Measurements from ENCODE around the gene TICAM2. TPM values are rescaled to one million over a fixed set of nuclear protein-coding genes. Genes with fewer than 3 reads are reported as not detected.

TICAM2 gene
- total and polyA plus RNA-seq, 4 donors, result 3.1 to 10.6 (median 5.9) TPM

DNA sequence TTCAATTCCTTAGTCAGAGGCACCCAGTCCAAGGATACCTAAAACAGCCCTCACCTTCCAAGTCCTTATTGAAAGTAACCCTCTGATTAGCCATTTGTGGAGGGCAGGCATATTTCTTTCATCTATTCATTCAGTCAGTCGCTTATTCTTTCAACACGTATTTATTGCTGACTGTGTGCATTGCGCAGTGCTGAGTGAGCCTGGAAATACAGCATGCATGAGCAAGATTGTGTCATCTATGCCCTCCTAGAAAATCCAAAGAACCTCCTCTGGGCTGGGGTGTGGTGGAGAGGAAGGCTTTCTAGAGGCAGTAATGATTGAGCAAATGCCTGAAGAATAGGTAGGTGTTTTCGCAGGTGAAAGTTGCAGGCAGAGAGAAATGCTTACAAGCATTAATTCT is 49.2 kb downstream of the TICAM2 start:
- H3K36me3 ChIP-seq (ENCODE audit: control insufficient read depth in 1 of 2, insufficient read depth in 2 of 2, low read length in 1 of 2), result no peaks in the 10 kb centered on the region
- no peak overlapping the region for H3K4me3 ChIP-seq (ENCODE audit: low read length in 2 of 2)
- no peak overlapping the region for H3K27ac ChIP-seq (ENCODE audit: low read depth in 1 of 2, low read length in 2 of 2)
- no peak for ATAC-seq (ENCODE audit: low FRiP score)
- H3K4me1 ChIP-seq (ENCODE audit: control insufficient read depth in 1 of 2, insufficient read depth in 2 of 2, low read length in 2 of 2), result no peaks in the 10 kb centered on the region
- intact Hi-C loops (cut with DNase I), result no loop called here
- no peaks in the 10 kb centered on the region for H3K9me3 ChIP-seq (ENCODE audit: control insufficient read depth, low read length)
- no peaks in the 10 kb centered on the region for H3K27me3 ChIP-seq (ENCODE audit: control insufficient read depth in 1 of 2, insufficient read depth in 2 of 2, low read length in 1 of 2)
- no peak for DNase-seq
- 81 to 91% methylated on average over 4 of the region's 4 CpGs for WGBS, 2 donors

DNA sequence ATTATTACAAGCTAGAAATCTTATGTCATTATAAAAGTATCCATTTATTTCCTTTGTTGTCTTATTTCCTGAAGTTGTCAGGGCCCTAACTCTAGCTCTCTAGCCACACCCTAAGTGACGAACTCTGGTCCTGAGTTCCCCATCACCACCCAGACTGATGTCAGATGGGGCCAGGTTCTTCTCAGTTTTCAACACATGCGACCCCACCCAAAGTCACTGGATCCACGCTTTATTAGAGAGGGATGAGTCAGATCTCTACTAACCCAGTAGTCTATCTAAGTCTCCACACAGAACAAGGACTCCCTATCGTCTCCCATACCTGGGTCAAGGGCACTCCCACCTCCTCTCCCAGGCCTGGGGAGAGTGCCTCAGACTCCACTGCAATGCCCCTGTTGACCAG is 50.9 kb downstream of the TICAM2 start:
- ATAC-seq (ENCODE audit: low FRiP score), result no peak
- WGBS, 2 donors, result 85 to 87% methylated on average over 4 of the region's 4 CpGs

DNA sequence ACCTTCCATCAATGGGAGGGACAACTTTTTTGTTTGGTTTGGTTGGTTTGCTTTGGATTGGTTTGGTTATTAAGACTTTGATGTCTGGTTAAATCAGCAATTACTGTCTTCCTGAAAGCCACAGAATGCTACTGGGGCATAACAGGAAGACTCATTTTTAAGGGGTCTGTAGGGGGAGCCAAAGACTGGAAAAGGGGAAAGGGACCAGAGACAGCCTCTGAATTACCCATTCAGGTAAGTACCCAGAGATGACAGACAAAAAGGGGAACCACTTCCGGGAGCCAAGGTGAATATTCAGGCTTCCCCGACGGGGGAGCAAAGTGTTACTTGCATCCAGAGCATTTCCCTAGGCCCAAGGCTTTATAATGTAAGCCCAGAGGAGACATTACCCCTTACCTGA is 53.1 kb downstream of the TICAM2 start:
- H3K27ac ChIP-seq (ENCODE audit: low read depth in 1 of 2, low read length in 2 of 2), result no peak overlapping the region
- intact Hi-C loops (cut with DNase I), result loop anchor here in 1 of 2 donors (10.0 kb wide), 1 partner anchor 76 kb away; the partner anchor contains the start of gene TMED7
- 77 to 84% methylated on average over 3 of the region's 3 CpGs for WGBS, 2 donors

More for the DNA sequence above, 50.9 kb downstream of the TICAM2 start:
- no peak overlapping the region for H3K4me3 ChIP-seq (ENCODE audit: low read length in 2 of 2)
- no peaks in the 10 kb centered on the region for H3K4me1 ChIP-seq (ENCODE audit: control insufficient read depth in 1 of 2, insufficient read depth in 2 of 2, low read length in 2 of 2)
- intact Hi-C loops (cut with DNase I), result no loop called here
- no peaks in the 10 kb centered on the region for H3K27me3 ChIP-seq (ENCODE audit: control insufficient read depth in 1 of 2, insufficient read depth in 2 of 2, low read length in 1 of 2)
- H3K9me3 ChIP-seq (ENCODE audit: control insufficient read depth, low read length), result no peaks in the 10 kb centered on the region
- H3K36me3 ChIP-seq (ENCODE audit: control insufficient read depth in 1 of 2, insufficient read depth in 2 of 2, low read length in 1 of 2), result no peaks in the 10 kb centered on the region
- H3K27ac ChIP-seq (ENCODE audit: low read depth in 1 of 2, low read length in 2 of 2), result no peak overlapping the region
- no peak for DNase-seq

DNA sequence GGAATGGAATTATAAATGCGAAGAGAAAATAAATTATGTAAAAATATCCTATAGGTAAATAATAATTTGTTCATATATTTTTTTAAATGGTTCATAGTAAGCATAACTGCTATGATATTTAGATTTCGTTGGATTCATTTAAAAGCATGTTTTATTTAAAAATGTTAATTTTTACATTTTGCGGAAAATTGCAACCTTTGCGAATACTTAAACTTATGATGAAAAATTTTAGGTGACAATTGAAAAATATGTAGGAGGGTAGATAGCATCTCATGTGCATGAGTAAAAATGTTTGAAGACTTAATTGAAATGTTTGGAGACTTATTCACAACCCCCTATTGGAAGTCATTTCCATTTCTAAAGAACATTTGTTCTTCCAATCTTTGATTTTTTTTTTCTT is 53.6 kb downstream of the TICAM2 start:
- no peak overlapping the region for H3K4me3 ChIP-seq (ENCODE audit: low read length in 2 of 2)
- intact Hi-C loops (cut with DNase I), result loop anchor here in 1 of 2 donors (10.0 kb wide), 1 partner anchor 76 kb away; the partner anchor contains the start of gene TMED7
- H3K27ac ChIP-seq (ENCODE audit: low read depth in 1 of 2, low read length in 2 of 2), result no peak overlapping the region
- DNase-seq, result no peak
- 94 to 95% methylated on average over 4 of the region's 4 CpGs for WGBS, 2 donors
- H3K4me1 ChIP-seq (ENCODE audit: control insufficient read depth in 1 of 2, insufficient read depth in 2 of 2, low read length in 2 of 2), result no peaks in the 10 kb centered on the region
- H3K9me3 ChIP-seq (ENCODE audit: control insufficient read depth, low read length), result peaks cover 1% of the 10 kb centered on the region
- no peaks in the 10 kb centered on the region for H3K36me3 ChIP-seq (ENCODE audit: control insufficient read depth in 1 of 2, insufficient read depth in 2 of 2, low read length in 1 of 2)
- no peaks in the 10 kb centered on the region for H3K27me3 ChIP-seq (ENCODE audit: control insufficient read depth in 1 of 2, insufficient read depth in 2 of 2, low read length in 1 of 2)
- no peak for ATAC-seq (ENCODE audit: low FRiP score)

More for the DNA sequence above, 53.1 kb downstream of the TICAM2 start:
- ATAC-seq (ENCODE audit: low FRiP score), result no peak
- Histone ChIP-seq H3K36me3 (ENCODE audit: control insufficient read depth in 1 of 2, insufficient read depth in 2 of 2, low read length in 1 of 2) (no peaks in the 10 kb centered on the region), H3K9me3 (ENCODE audit: control insufficient read depth, low read length) (peaks cover 1% of the 10 kb centered on the region), H3K4me1 (ENCODE audit: control insufficient read depth in 1 of 2, insufficient read depth in 2 of 2, low read length in 2 of 2) (no peaks in the 10 kb centered on the region), H3K27me3 (ENCODE audit: control insufficient read depth in 1 of 2, insufficient read depth in 2 of 2, low read length in 1 of 2) (no peaks in the 10 kb centered on the region), H3K4me3 (ENCODE audit: low read length in 2 of 2) (no peak overlapping the region)
- no peak for DNase-seq

DNA sequence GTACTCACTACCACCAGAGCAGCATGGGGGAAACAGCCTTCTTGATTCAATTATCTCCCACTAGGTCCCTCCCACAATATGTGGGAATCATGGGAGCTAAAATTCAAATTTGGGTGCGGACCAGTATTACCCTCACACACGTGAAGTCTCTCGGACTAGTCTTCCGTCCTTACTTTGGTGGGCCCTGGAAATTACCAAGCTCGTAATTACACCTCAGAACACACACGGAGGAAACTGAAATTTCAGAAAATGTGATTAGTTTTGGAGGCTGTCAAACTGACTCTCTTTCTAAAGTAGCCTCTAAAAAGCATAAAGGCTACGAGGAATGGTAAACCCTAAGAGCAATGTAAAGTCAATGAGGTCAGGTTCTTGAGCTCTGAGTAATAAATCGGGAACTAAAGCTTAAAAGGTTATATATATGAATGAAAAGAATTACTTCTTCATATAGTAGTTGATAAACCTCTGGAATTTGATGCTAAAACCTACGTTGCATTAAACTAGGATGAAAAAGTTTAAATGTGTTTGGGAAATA is 56.9 kb downstream of the TICAM2 start:
- WGBS, 2 donors, result 98% methylated on average over 9 of the region's 9 CpGs
- ATAC-seq (ENCODE audit: low FRiP score) (no peak), DNase-seq (no peak)
- intact Hi-C loops (cut with DNase I), result loop anchor here in 1 of 2 donors (10.0 kb wide), 1 partner anchor 79 kb away; the partner anchor contains the start of gene TMED7
- Histone ChIP-seq H3K27ac (ENCODE audit: low read depth in 1 of 2, low read length in 2 of 2) (peak overlapping the region in 1 of 2 donors; percentile 56), H3K9me3 (ENCODE audit: control insufficient read depth, low read length) (peaks cover 1% of the 10 kb centered on the region), H3K4me1 (ENCODE audit: control insufficient read depth in 1 of 2, insufficient read depth in 2 of 2, low read length in 2 of 2) (no peaks in the 10 kb centered on the region), H3K36me3 (ENCODE audit: control insufficient read depth in 1 of 2, insufficient read depth in 2 of 2, low read length in 1 of 2) (no peaks in the 10 kb centered on the region), H3K27me3 (ENCODE audit: control insufficient read depth in 1 of 2, insufficient read depth in 2 of 2, low read length in 1 of 2) (no peaks in the 10 kb centered on the region), H3K4me3 (ENCODE audit: low read length in 2 of 2) (no peak overlapping the region)

DNA sequence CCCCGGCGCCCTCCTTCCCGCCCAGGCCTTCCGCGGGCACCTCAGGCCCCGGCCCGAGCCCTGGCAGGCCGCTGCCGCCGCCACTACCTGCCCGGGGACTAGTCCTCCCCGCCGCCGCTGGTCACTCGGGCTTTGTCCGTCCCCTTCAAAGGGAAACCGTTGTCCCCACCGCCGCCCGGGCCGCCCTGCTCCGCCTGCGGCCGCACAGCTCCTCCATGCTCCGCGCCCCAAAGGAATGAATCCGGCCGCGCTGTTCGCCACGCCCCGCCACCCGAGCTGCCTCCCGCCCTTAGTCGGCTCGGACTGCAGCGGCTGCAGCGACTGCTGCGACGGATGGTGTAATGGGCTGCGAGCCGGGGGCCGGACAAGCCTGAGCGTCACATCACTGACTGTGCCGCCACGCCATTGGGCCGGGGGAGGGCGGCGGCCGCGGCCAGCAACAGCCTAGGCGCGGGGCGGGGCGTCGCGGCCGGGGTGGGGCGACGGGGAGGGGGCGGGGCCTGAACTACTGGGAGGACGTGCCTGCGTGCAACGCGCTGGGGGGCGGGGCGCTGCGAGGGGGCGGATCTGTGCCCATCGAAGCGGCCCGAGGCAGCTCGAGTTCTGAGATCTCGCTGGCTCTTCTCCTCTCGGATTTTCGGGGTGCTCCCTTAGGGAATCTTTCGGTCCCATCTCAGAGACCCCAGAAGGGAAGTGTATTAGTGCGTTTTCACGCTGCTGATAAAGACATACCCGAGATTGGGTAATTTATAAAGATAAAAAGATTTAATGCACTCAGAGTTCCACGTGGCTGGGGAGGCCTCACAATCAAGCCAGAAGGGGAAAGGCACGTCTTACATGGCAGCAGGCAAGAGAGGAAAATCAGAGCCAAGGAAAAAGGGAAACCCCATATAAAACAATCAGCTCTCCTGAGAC is 57.6 kb downstream of the TICAM2 start, which contains the start of gene FEM1C:
Gene FEM1C (minus strand): TSS at position 340 of the 915 bp plus-strand sequence. CDS start 1,282 bp downstream, outside the sequence.
- peaks cover 1% of the 10 kb centered on the region for H3K9me3 ChIP-seq (ENCODE audit: control insufficient read depth, low read length)
- DNase-seq, result peak; percentile 98 to 100
- intact Hi-C loops (cut with DNase I), result loop anchor here in 1 of 2 donors (10.0 kb wide), 1 partner anchor 80 kb away; the partner anchor contains the start of gene TMED7
- H3K4me3 ChIP-seq (ENCODE audit: low read length in 2 of 2), result peak within 1 kb of the TSS; percentile 65 to 99
- no peaks in the 10 kb centered on the region for H3K36me3 ChIP-seq (ENCODE audit: control insufficient read depth in 1 of 2, insufficient read depth in 2 of 2, low read length in 1 of 2)
- H3K4me1 ChIP-seq (ENCODE audit: control insufficient read depth in 1 of 2, insufficient read depth in 2 of 2, low read length in 2 of 2), result no peaks in the 10 kb centered on the region
- H3K27ac ChIP-seq (ENCODE audit: low read depth in 1 of 2, low read length in 2 of 2), result peak within 1 kb of the TSS; percentile 96 to 98
- peak; percentile 99 for ATAC-seq (ENCODE audit: low FRiP score)
- H3K27me3 ChIP-seq (ENCODE audit: control insufficient read depth in 1 of 2, insufficient read depth in 2 of 2, low read length in 1 of 2), result no peaks in the 10 kb centered on the region
- WGBS, 2 donors, result 1 to 2% methylated on average over 77 to 82 of the region's 82 CpGs

DNA sequence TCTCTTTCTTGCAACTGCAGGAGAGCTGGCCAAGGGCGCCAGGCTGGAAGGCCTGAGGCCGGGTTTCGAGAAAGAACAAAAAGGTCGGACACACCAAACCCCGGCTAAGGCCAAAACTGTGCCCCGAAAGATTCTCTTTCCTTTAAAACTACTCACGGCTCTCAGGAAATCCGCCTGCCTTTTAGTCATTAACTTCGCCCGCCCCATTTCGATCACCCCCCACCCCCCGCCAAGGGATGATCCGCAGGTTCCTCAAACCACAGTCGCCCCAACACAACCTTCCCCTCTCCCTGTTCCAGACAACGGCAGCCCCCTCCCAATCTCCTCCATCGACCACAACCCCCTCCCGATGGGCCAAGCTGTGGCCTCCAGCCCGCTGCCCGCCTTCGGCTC is 58.2 kb downstream of the TICAM2 start:
- peak; percentile 60 for ATAC-seq (ENCODE audit: low FRiP score)
- peak overlapping the region; percentile 65 to 99 for H3K4me3 ChIP-seq (ENCODE audit: low read length in 2 of 2)
- no peaks in the 10 kb centered on the region for H3K27me3 ChIP-seq (ENCODE audit: control insufficient read depth in 1 of 2, insufficient read depth in 2 of 2, low read length in 1 of 2)
- H3K9me3 ChIP-seq (ENCODE audit: control insufficient read depth, low read length), result peaks cover 1% of the 10 kb centered on the region
- intact Hi-C loops (cut with DNase I), result loop anchor here in 1 of 2 donors (10.0 kb wide), 1 partner anchor 81 kb away; the partner anchor contains the start of gene TMED7
- H3K27ac ChIP-seq (ENCODE audit: low read depth in 1 of 2, low read length in 2 of 2), result peak overlapping the region; percentile 96 to 98
- no peaks in the 10 kb centered on the region for H3K36me3 ChIP-seq (ENCODE audit: control insufficient read depth in 1 of 2, insufficient read depth in 2 of 2, low read length in 1 of 2)
- whole genome bisulfite sequencing, 2 donors, result 0% methylated on average over 20 of the region's 20 CpGs
- no peaks in the 10 kb centered on the region for H3K4me1 ChIP-seq (ENCODE audit: control insufficient read depth in 1 of 2, insufficient read depth in 2 of 2, low read length in 2 of 2)
- no peak for DNase-seq

DNA sequence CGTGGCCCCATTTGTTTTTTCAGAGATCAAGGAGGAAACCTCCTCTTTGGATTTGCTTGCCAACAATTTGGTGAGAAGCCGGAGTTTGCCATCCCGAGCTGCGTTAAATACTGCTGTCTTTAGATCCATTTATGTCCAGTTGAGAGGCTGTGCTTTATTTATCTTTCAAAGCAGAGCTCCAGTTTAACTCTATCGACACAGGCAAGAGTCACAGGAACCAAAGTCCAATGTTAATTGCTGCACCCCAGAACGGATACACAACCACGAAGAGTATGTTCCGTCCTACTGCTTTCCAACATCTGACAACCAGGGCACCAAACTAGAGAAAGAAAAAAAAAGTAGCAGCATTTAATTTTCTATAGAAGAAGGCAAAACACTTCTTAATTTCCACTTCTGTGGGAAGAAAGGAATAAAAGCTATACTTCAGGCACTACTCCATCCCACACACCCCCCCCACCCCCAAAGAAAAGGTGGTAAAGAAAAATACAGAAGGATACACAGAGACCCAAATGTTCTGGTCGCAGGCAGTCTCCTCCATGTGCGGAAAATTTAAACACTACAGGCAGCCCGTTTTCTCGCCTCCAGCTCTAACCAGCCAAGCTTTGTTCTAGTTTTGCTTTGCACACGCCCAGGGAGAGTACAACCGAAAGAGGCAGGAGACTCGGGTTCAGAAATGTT is 58.8 kb downstream of the TICAM2 start:
- no peaks in the 10 kb centered on the region for H3K36me3 ChIP-seq (ENCODE audit: control insufficient read depth in 1 of 2, insufficient read depth in 2 of 2, low read length in 1 of 2)
- H3K4me1 ChIP-seq (ENCODE audit: control insufficient read depth in 1 of 2, insufficient read depth in 2 of 2, low read length in 2 of 2), result peaks cover 0 to 3% of the 10 kb centered on the region in 2 donors
- DNase-seq (peak in 1 of 2 donors; percentile 65), ATAC-seq (ENCODE audit: low FRiP score) (peak; percentile 69)
- H3K9me3 ChIP-seq (ENCODE audit: control insufficient read depth, low read length), result peaks cover 1% of the 10 kb centered on the region
- peak overlapping the region; percentile 72 to 98 for H3K27ac ChIP-seq (ENCODE audit: low read depth in 1 of 2, low read length in 2 of 2)
- intact Hi-C loops (cut with DNase I), result loop anchor here in 1 of 2 donors (10.0 kb wide), 1 partner anchor 81 kb away; the partner anchor contains the start of gene TMED7
- WGBS, 2 donors, result 1 to 2% methylated on average over 15 of the region's 15 CpGs
- H3K4me3 ChIP-seq (ENCODE audit: low read length in 2 of 2), result peak overlapping the region; percentile 65 to 99
- no peaks in the 10 kb centered on the region for H3K27me3 ChIP-seq (ENCODE audit: control insufficient read depth in 1 of 2, insufficient read depth in 2 of 2, low read length in 1 of 2)
